GM18951 (cell line): ENCODE data around the gene RAB40C.

ENCODE experiments used
- POLR2A ChIP-seq: IDR thresholded peaks from 4 replicates; pipeline ENCODE4 v1.6.1; 2011; ENCODE audit warnings: mild to moderate bottlenecking; ENCODE audit not compliant: insufficient read length, insufficient read depth; ENCODE audit errors: extremely low read depth
- in situ Hi-C: fragments of 300-500 bp; cut with MboI; formaldehyde crosslinking; loops from one replicate; pipeline ENCODE4 v1.12.0; 2022; ENCODE audit warnings: low sequenced_read_pairs, mixed read lengths, inconsistent platforms; ENCODE audit not compliant: unreplicated experiment

RAB40C gene

DNA sequence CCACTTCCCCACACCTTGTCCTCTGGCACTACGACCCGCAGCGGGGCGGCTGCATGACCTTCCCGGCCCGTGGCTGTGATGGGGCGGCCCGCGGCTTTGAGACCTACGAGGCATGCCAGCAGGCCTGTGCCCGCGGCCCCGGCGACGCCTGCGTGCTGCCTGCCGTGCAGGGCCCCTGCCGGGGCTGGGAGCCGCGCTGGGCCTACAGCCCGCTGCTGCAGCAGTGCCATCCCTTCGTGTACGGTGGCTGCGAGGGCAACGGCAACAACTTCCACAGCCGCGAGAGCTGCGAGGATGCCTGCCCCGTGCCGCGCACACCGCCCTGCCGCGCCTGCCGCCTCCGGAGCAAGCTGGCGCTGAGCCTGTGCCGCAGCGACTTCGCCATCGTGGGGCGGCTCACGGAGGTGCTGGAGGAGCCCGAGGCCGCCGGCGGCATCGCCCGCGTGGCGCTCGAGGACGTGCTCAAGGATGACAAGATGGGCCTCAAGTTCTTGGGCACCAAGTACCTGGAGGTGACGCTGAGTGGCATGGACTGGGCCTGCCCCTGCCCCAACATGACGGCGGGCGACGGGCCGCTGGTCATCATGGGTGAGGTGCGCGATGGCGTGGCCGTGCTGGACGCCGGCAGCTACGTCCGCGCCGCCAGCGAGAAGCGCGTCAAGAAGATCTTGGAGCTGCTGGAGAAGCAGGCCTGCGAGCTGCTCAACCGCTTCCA is 43.6 kb downstream of the RAB40C start:
- TF ChIP-seq POLR2A: no peak
- in situ Hi-C loops: no loop called here

DNA sequence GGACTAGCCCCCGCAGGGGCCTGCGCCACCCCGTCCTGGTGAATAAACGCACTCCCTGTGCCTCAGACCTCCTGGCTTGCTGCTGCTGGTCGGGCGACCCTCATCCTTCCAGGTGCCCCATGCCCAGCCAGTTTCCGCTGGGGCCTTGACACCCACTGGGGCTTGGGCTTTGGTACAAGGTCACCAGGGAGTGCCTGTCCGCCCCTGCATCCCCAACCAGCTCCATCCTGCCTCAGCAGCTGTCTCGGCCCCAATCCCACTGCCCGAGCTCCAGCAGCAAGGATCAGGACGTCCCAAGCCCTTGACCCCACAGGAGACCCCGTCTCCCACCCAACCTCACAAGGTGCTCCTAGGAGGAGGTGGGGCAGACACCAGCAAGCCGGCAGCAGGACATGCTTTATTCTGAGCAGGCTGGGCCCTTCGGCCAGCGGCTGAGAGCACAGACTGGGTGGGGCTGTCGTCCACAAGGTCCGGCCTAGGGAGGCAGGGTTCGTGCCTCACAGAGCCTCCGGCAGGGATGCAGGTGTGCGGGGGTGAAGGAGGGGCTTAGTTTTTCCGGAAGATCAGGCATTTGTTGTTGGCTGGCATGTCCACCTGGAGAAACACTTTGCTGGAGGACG is 44.3 kb downstream of the RAB40C start:
- no peak for TF ChIP-seq POLR2A
- in situ Hi-C loops: no loop called here

DNA sequence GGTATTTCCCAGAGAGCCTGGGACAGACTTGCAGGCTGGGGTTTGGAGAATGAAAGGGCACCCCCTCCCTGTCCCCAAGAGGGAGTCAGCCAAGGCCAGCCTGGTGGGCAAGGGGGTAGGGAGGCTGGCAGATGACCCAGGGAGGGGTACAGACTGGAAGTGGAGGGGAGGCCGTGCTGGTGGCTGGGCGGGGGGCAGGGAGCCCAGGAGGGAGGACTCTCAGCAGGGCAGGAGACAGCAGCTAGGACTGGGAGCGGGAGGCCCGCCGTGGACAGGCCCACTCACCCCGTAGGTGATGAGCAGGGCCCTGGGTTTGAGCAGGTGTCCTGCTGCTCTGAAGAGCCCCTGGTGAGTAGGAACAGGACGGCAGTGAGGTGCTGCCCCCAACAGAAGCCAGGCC is 45.1 kb downstream of the RAB40C start:
- in situ Hi-C loops: no loop called here

DNA sequence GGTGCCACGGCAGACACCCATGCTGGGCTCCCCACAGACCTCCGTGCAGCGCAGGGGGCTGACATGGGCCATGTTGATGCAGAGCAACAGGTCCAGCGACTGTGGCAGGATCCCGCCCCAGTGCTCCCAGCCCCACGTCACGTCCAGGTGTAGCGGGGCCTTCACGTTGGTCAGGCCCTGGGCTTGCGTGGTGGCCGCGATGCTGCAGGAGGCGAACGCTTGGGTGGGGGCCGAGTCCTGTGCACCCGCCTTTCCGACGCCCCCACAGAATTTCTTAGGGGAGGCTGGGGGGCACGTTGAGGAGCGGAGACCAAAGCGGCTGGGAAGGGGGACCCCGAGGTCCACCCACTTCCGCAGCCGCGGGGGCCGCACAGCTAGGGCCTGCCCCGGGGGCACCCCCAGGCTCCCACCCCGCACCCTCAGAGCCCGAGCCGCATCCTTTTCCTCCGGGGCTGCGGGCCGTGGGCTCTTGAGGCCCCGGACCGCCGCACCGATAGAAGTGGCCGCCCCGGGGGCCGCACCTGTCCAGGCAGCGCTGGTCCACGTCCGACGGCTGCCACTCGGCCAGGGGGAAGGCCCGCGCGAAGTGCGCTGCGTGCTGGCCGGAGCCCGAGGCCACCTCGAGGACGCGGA is 45.8 kb downstream of the RAB40C start:
- in situ Hi-C loops: no loop called here
- no peak for TF ChIP-seq POLR2A

More for the DNA sequence above, 45.1 kb downstream of the RAB40C start:
- TF ChIP-seq POLR2A: no peak

DNA sequence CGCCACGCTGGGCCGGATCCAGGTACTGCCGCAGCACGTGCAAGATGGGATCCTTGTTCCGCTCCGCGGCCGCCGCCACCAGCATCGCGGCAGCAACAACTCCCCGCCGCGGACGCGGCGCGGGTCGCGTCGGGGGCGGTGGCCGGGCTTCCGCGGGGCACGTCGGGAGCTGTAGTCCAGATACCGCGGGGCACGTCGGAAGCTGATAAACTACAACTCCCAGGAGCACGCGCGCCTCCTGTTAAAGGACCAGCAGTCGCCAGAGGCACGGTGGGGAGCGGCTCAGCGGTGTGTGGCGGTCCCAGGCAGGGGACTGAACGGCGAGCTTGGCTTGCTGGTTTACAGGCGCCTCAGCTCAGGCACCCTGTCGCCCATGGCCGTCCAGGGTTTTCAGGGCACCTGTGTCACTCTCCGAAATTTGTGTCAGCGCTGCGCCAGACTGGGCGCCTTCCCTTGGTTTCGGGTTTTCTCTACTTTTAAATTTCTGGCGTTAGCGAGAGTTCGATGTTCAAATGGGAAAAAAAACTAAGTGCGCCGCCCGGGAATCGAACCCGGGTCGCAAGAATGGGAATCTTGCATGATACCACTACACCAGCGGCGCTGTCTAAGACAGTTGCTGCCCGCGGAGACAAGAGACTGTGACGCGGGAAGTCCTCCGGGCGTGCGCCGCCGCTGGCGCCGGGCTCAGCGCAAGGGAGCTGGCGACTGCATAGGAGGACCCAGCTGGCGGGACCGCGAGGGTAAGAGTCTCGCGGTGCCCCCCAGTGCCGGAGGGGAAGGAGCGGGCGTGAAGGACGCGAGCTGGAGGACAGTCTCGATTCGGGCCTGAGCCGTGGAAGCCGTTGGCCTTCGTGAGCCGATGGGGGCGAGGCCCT is 46.6 kb downstream of the RAB40C start, which contains the start of gene METTL26:
Gene METTL26, minus strand, starts transcription at position 100 of the 875 bp plus-strand sequence. Its CDS starts 15 bp downstream, at position 85.
- peak; percentile 87 for TF ChIP-seq POLR2A
- in situ Hi-C loops: no loop called here

DNA sequence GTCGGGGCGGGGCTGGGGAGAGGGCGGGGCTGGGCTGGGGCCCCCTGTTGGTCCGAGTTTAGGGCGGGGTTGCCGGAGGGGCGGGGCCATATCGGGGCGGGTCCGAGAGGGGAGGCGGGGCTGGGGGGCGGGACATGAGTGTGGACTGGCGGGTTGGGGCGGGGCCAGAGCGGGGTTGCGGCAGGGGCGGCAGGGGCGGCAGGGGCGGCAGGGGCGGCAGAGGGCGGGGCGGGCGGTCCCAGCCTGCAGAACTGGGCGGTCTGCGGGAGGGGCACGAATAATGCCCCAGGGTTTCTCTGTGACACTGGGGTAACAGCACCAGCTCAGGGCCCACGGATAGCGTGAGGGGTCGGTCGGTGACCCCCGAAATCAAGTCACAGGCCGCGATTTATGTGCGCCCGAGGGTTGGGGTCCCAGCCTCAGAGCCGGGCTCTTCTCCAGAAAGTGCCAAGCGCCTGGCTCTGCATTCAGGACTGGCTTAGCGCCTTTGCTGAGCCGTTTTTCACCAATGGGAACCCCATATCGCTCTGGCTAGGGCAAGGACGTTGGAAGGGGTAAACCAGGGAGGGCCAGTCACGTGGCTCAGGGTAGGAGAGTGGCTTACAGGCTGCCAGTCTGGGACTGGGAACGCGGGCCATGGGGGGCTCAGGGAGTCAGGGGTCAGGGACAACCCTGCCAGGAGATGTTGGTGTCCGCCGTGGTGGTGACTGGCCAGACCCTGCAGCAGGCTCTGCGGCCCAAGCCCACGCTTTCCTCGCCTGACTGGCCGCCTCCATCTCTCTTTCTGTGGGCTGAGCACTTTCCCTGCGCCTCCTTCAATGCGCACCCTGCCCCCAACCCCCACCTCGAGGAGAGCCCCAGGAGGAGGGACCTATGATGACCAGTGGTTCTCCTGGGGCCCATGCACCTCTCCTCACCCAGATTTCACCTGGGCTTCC is 47.5 kb downstream of the RAB40C start:
- in situ Hi-C loops: no loop called here
- TF ChIP-seq POLR2A: no peak

DNA sequence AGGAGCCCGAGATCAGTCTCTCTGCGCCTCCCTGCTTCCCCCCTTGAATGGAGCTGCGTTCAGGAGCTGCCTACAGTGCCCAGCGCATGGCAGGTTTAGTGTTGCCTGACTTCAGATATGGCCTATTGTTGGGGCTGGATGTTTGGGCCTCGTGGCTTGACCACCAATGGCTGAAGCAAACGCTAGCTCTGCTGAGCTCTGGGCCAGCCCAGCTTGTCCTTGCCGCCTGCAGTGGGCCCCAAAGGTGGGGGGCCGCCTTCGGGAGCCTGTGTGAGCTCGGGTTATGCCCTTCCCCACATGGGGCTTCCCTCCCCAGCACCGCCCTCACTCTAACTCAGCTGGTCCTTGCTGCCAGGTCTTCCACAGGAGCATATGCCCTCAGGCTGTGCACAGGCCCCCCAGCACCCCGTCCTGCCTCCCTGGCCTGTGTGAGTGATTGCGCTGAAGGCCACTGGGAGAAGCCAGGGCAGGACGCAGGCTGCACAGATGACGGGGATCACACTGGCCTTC is 48.2 kb downstream of the RAB40C start:
- TF ChIP-seq POLR2A: no peak
- in situ Hi-C loops: no loop called here

DNA sequence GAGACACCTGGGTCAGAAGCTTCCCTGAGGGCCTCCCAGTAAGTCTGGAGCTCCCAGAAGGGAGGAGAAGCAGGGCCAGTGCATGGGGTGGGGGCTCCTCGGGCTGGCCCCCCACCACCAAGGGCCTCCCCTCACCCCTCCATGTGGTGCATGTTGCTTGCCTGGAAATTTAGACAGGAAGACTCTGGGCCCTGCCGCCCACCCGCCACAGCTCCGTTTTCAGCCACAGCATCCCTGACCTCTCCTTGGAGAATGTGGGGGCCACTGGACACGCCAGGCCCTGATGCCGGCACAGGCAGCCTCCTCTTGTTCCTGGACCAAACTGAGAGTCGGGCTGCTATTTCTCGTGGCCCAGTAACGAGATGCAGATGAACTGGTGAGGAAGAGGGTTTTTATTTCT is 49.0 kb downstream of the RAB40C start:
- in situ Hi-C loops: no loop called here
- no peak for TF ChIP-seq POLR2A

DNA sequence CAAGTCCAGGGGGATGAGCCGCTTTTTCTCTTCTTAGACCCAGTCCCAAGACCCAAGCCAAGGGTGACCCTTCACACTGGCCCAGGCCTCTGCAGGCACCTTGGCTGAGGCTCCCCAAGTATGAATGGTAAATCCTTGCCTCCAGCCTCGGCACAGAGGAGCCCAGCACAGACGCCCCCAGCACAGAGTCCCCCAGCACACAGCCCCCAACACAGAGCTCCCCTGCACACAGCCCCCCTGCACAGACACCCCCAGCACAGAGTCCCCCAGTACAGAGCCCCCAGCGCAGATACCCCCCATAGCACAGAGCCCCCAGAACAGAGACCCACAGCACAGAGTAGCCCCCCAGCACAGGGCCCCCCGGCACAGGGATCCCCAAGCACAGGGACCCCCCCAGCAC is 50.7 kb downstream of the RAB40C start:
- TF ChIP-seq POLR2A: no peak
- in situ Hi-C loops: no loop called here

DNA sequence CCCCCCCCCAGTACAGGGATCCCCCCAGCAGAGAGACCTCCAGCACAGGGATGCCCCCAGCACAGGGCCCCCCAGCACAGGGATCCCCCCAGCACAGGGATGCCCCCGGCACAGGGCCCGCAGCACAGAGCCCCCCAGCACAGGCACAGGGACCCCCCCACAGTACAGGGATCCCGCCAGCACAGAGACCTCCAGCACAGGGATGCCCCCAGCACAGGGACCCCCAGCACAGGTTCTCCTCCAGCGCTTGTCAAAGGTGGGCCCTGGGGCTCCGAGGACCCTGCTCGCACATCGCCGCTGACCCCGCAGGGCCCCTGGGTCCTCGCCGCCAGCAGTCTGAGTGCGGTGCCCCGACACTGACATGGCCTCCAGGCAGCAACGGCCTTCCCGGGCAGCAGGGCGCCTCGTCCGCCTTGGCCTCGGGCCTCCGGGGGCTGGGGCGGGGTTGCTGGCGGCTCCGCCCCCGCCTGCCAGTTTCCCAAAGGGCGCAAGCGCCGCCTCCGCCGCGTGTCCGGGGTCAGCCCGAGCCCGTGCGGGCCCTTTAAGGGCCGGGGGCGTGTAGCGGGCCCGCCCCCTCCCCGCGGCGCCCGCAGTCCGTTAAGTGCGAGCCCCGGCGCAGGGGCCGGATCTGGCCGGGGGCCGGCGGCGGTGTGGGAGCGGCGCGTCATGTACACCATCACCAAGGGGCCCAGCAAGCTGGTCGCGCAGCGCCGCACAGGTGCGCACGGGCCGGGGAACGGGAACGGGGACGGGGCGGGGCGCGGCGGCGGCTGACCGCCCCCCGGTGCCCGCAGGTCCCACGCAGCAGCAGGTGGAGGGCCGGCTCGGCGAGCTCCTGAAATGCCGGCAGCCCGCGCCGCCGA is 51.7 kb downstream of the RAB40C start, which contains the start of gene MCRIP2:
Gene MCRIP2, plus strand, starts transcription at position 503 of the 863 bp plus-strand sequence. Its CDS starts 164 bp downstream, at position 667.
- in situ Hi-C loops: no loop called here
- TF ChIP-seq POLR2A: peak; percentile 82

DNA sequence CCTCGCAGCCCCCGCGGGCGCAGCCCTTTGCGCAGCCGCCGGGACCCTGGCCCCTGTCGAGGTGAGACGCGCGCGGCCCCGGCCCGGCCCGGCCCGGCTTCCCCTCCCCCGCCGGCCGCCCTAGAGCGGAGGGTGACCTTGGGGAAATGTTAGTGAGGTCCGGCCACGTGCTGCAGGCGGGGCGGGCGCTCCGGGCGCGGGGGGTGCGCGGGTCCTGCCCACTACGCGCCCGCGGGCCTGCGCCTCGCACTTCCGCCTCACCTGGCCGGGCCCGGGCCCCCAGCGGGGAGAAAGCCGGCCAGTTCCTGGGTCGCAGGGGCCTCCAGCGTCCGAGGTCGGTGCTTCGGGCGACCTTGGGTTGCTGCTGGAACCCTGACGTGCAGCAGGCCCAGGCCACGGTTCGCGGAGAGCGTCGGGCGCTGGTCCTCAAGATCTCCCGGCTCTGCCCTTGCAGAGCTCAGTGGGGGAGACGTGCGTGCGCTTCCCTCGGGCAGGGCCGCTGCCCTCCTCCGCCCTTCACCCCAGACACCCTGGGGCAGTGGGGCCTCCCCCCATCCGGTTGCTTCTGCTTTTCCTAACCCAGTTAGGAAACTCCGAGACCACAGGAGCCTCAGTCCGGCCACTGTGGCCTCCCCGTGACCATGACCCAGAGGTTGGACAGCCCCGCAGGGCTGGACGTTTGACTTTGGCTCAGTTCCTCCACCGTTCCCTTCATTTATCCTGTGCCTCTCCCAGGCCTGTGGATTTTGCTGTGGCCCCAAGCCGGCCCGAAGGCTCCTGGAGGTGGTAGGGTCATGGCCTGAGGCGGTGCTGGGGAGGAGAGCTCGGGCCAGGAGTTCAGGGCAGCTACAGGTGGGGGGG is 52.6 kb downstream of the RAB40C start:
- peak; percentile 42 for TF ChIP-seq POLR2A
- in situ Hi-C loops: no loop called here
